HepG2 (cell line): ENCODE data around the gene BCL2L1.

Experiments
- IRF1 ChIP-seq: sonication (generic); formaldehyde crosslinking; IDR thresholded peaks from 2 replicates; pipeline ENCODE4 v1.4.0; 2020; ENCODE audit warnings: low read depth, mild to moderate bottlenecking, missing genetic modification reagents
- KLF16 ChIP-seq, 2 experiments: sonication (generic) in 1 of 2; formaldehyde crosslinking in 1 of 2; IDR thresholded peaks; 2 replicates each; pipeline versions ENCODE4 v1.6.1 to v1.8.0; 2016 to 2023; ENCODE audit warnings: missing genetic modification reagents in 2 of 2, missing compliant biosample characterization in 1 of 2
- POLR2A ChIP-seq, 2 experiments: IDR thresholded peaks; 2 replicates each; pipeline ENCODE4 v1.6.1; 2011; ENCODE audit warnings: low read depth in 2 of 2, low read length in 2 of 2, mild to moderate bottlenecking in 1 of 2, moderate library complexity in 1 of 2; ENCODE audit not compliant: insufficient read depth in 1 of 2
- SRF ChIP-seq: IDR thresholded peaks from 2 replicates; pipeline ENCODE4 v1.6.1; 2011; ENCODE audit warnings: mild to moderate bottlenecking, low read depth, low read length, moderate library complexity
- TCF7L2 ChIP-seq: IDR thresholded peaks from 2 replicates; pipeline ENCODE4 v1.6.1; 2011; ENCODE audit warnings: mild to moderate bottlenecking, low read depth, low read length, moderate library complexity
- TF ChIP-seq, protein P1 (sequence below): sonication (generic); formaldehyde crosslinking; IDR thresholded peaks from 2 replicates; pipeline ENCODE4 v1.4.0; 2020; ENCODE audit warnings: mild to moderate bottlenecking, missing genetic modification reagents, borderline replicate concordance

- TF ChIP-seq SRF (no peak), POLR2A (IDR thresholded peaks at IDR 0.05; ENCODE audit: insufficient read depth in 1 of 2, low read depth in 2 of 2, low read length in 2 of 2) (0 out of 4 replicates have a peak, but pooled peaks of 1 of the 2 experiments have one; percentile 13), IRF1 (CRISPR knock-in tag) (no peak), KLF16 (CRISPR knock-in tag; IDR thresholded peaks at IDR 0.05) (no peak), TCF7L2 (no peak)
- TF ChIP-seq, protein P1, sequence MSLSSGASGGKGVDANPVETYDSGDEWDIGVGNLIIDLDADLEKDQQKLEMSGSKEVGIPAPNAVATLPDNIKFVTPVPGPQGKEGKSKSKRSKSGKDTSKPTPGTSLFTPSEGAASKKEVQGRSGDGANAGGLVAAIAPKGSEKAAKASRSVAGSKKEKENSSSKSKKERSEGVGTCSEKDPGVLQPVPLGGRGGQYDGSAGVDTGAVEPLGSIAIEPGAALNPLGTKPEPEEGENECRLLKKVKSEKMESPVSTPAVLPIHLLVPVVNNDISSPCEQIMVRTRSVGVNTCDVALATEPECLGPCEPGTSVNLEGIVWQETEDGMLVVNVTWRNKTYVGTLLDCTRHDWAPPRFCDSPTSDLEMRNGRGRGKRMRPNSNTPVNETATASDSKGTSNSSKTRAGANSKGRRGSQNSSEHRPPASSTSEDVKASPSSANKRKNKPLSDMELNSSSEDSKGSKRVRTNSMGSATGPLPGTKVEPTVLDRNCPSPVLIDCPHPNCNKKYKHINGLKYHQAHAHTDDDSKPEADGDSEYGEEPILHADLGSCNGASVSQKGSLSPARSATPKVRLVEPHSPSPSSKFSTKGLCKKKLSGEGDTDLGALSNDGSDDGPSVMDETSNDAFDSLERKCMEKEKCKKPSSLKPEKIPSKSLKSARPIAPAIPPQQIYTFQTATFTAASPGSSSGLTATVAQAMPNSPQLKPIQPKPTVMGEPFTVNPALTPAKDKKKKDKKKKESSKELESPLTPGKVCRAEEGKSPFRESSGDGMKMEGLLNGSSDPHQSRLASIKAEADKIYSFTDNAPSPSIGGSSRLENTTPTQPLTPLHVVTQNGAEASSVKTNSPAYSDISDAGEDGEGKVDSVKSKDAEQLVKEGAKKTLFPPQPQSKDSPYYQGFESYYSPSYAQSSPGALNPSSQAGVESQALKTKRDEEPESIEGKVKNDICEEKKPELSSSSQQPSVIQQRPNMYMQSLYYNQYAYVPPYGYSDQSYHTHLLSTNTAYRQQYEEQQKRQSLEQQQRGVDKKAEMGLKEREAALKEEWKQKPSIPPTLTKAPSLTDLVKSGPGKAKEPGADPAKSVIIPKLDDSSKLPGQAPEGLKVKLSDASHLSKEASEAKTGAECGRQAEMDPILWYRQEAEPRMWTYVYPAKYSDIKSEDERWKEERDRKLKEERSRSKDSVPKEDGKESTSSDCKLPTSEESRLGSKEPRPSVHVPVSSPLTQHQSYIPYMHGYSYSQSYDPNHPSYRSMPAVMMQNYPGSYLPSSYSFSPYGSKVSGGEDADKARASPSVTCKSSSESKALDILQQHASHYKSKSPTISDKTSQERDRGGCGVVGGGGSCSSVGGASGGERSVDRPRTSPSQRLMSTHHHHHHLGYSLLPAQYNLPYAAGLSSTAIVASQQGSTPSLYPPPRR (CRISPR knock-in tag): no peak
These were observed 52.1 kb downstream of the BCL2L1 start for GRCh38 chr20:31670371-31671228.
